H9 (cell line): ENCODE measurements around the gene HCFC2. TPM values are rescaled to one million over a fixed set of nuclear protein-coding genes. Genes with fewer than 3 reads are reported as not detected.

ENCODE experiments used
- DNase-seq: peaks from one replicate; pipeline ENCODE4 v3.0.0-alpha.2; 2017
- H2AFZ ChIP-seq: one replicate; pipeline ENCODE4 v1.6.1; 2013; ENCODE audit warnings: mild to moderate bottlenecking, low read length, control low read depth, moderate library complexity
- H2AK5ac ChIP-seq: 2 replicates; pipeline ENCODE4 v1.6.1; 2013; ENCODE audit warnings: low read length, control low read depth, mixed read lengths; ENCODE audit not compliant: insufficient read length
- H2BK120ac ChIP-seq: one replicate; pipeline ENCODE4 v1.6.1; 2013; ENCODE audit warnings: low read depth, mild to moderate bottlenecking, low read length, control low read depth, inconsistent platforms; ENCODE audit not compliant: poor library complexity, severe bottlenecking
- H2BK12ac ChIP-seq: 2 replicates; pipeline ENCODE4 v1.6.1; 2013; ENCODE audit warnings: low read length, control low read depth, mixed read lengths, low read depth; ENCODE audit not compliant: insufficient read length
- H2BK15ac ChIP-seq: 2 replicates; pipeline ENCODE4 v1.6.1; 2013; ENCODE audit warnings: low read depth, low read length, control low read depth
- H2BK20ac ChIP-seq: one replicate; pipeline ENCODE4 v1.6.1; 2013; ENCODE audit warnings: low read depth, mild to moderate bottlenecking, low read length, control low read depth, inconsistent platforms; ENCODE audit not compliant: poor library complexity, severe bottlenecking
- H2BK5ac ChIP-seq: 2 replicates; pipeline ENCODE4 v1.6.1; 2013; ENCODE audit warnings: low read length, control low read depth, mixed read lengths; ENCODE audit not compliant: insufficient read length
- H3K14ac ChIP-seq: 2 replicates; pipeline ENCODE4 v1.6.1; 2013; ENCODE audit warnings: low read length, control low read depth; ENCODE audit not compliant: insufficient read depth
- H3K18ac ChIP-seq: 2 replicates; pipeline ENCODE4 v1.6.1; 2013; ENCODE audit warnings: low read depth, mild to moderate bottlenecking, mixed read lengths, low read length, control low read depth; ENCODE audit not compliant: insufficient read length
- H3K23ac ChIP-seq: 2 replicates; pipeline ENCODE4 v1.6.1; 2013; ENCODE audit warnings: low read length, control low read depth, mixed read lengths, low read depth; ENCODE audit not compliant: insufficient read length
- H3K23me2 ChIP-seq: 2 replicates; pipeline ENCODE4 v1.6.1; 2013; ENCODE audit warnings: low read depth, mild to moderate bottlenecking, mixed read lengths, low read length, control low read depth; ENCODE audit not compliant: insufficient read length, poor library complexity, severe bottlenecking
- H3K27ac ChIP-seq: 2 replicates; pipeline ENCODE4 v1.5.1; 2013; ENCODE audit warnings: low read length, control low read depth, mixed read lengths, low read depth; ENCODE audit not compliant: insufficient read length
- H3K27me3 ChIP-seq: 2 replicates; pipeline ENCODE4 v1.6.1; 2013; ENCODE audit warnings: low read length, control low read depth, inconsistent platforms; ENCODE audit not compliant: insufficient read depth
- H3K4ac ChIP-seq: 2 replicates; pipeline ENCODE4 v1.6.1; 2013; ENCODE audit warnings: low read depth, mild to moderate bottlenecking, control low read depth, inconsistent platforms, low read length, moderate library complexity
- H3K4me1 ChIP-seq: 2 replicates; pipeline ENCODE4 v1.6.1; 2013; ENCODE audit warnings: low read length, control low read depth, inconsistent platforms; ENCODE audit not compliant: insufficient read depth
- H3K4me2 ChIP-seq: 2 replicates; pipeline ENCODE4 v1.6.1; 2013; ENCODE audit warnings: low read length, control low read depth, mixed read lengths; ENCODE audit not compliant: insufficient read length, insufficient read depth
- H3K56ac ChIP-seq: 2 replicates; pipeline ENCODE4 v1.6.1; 2013; ENCODE audit warnings: low read depth, mild to moderate bottlenecking, mixed read lengths, low read length, control low read depth; ENCODE audit not compliant: insufficient read length
- H3K79me1 ChIP-seq: 2 replicates; pipeline ENCODE4 v1.6.1; 2013; ENCODE audit warnings: low read depth, mild to moderate bottlenecking, moderate library complexity, low read length, control low read depth, inconsistent platforms; ENCODE audit not compliant: insufficient read depth, poor library complexity, severe bottlenecking
- H3K79me2 ChIP-seq: 2 replicates; pipeline ENCODE4 v1.6.1; 2013; ENCODE audit warnings: low read length, control low read depth, inconsistent platforms; ENCODE audit not compliant: insufficient read depth
- H3K9ac ChIP-seq: 2 replicates; pipeline ENCODE4 v1.6.1; 2013; ENCODE audit warnings: low read length, control low read depth, mixed read lengths; ENCODE audit not compliant: insufficient read length; ENCODE audit errors: extremely low read depth
- H3K9me3 ChIP-seq: one replicate; pipeline ENCODE4 v1.6.1; 2013; ENCODE audit warnings: low read depth, low read length, inconsistent platforms; ENCODE audit not compliant: control insufficient read depth
- H3T11ph ChIP-seq: one replicate; pipeline ENCODE4 v1.6.1; 2013; ENCODE audit warnings: mild to moderate bottlenecking, low read length, control low read depth, inconsistent platforms
- H4K20me1 ChIP-seq: one replicate; pipeline ENCODE4 v1.6.1; 2013; ENCODE audit not compliant: control insufficient read depth, insufficient read length, insufficient read depth
- H4K5ac ChIP-seq: 2 replicates; pipeline ENCODE4 v1.6.1; 2013; ENCODE audit warnings: low read depth, mild to moderate bottlenecking, mixed read lengths, low read length, control low read depth; ENCODE audit not compliant: insufficient read length
- H4K8ac ChIP-seq: replicated peaks from 2 replicates; pipeline ENCODE4 v1.6.1; 2013; ENCODE audit warnings: low read length, control low read depth, mixed read lengths, low read depth; ENCODE audit not compliant: insufficient read length
- H4K91ac ChIP-seq: 2 replicates; pipeline ENCODE4 v1.6.1; 2013; ENCODE audit warnings: low read depth, mild to moderate bottlenecking, moderate library complexity, mixed read lengths, low read length, control low read depth; ENCODE audit not compliant: insufficient read length
- H3K27ac Mint-ChIP-seq, 3 experiments: 2 replicates in 2 of 3; 3 replicates in 1 of 3; pipeline ENCODE4 v1.8.0; 2020 to 2021; ENCODE audit warnings: mixed read lengths in 3 of 3, mild to moderate bottlenecking in 1 of 3, moderate library complexity in 1 of 3
- H3K27me3 Mint-ChIP-seq: 2 replicates; pipeline ENCODE4 v1.8.0; 2021; ENCODE audit warnings: low read depth, mild to moderate bottlenecking, moderate library complexity, mixed read lengths
- H3K36me3 Mint-ChIP-seq, 3 experiments: 2 replicates in 2 of 3; 3 replicates in 1 of 3; pipeline ENCODE4 v1.8.0; 2020 to 2021; ENCODE audit warnings: low read depth in 3 of 3, mixed read lengths in 3 of 3; ENCODE audit not compliant: insufficient read depth in 1 of 3
- H3K4me1 Mint-ChIP-seq, 2 experiments: 2 replicates each; pipeline ENCODE4 v1.8.0; 2020; ENCODE audit warnings: mixed read lengths in 2 of 2
- H3K4me3 Mint-ChIP-seq, 2 experiments: 2 replicates in 1 of 2; 3 replicates in 1 of 2; pipeline ENCODE4 v1.8.0; 2020 to 2021; ENCODE audit warnings: mild to moderate bottlenecking in 2 of 2, mixed read lengths in 2 of 2, moderate library complexity in 1 of 2
- H3K9me3 Mint-ChIP-seq, 2 experiments: 2 replicates in 1 of 2; 3 replicates in 1 of 2; pipeline ENCODE4 v1.8.0; 2020; ENCODE audit warnings: mild to moderate bottlenecking in 2 of 2, mixed read lengths in 2 of 2, moderate library complexity in 1 of 2
- CTCF ChIP-seq: fragments of 200-600 bp; sonication (generic); conservative IDR thresholded peaks from 3 replicates; pipeline ENCODE4 v1.8.0; 2021; ENCODE audit warnings: antibody characterized with exemption, mild to moderate bottlenecking
- WGBS: extraction: QIAGEN DNeasy Blood & Tissue Kit; methylation state at CpG from one replicate; pipeline ENCODE4 v1.1.7; 2013; ENCODE audit warnings: missing lambda C conversion rate, low lambda C conversion rate, mixed read lengths; ENCODE audit not compliant: insufficient read length; ENCODE audit errors: extremely low coverage; 5-methylcytosine and 5-hydroxymethylcytosine counted together
- total RNA-seq: library from RNA; stranded (reverse); gene quantifications from 2 replicates; pipeline ENCODE4 v1.2.1, GENCODE V29; 2021

The HCFC2 gene
- total RNA-seq, 1 experiment from 2014 or later = 1.9 TPM

DNA sequence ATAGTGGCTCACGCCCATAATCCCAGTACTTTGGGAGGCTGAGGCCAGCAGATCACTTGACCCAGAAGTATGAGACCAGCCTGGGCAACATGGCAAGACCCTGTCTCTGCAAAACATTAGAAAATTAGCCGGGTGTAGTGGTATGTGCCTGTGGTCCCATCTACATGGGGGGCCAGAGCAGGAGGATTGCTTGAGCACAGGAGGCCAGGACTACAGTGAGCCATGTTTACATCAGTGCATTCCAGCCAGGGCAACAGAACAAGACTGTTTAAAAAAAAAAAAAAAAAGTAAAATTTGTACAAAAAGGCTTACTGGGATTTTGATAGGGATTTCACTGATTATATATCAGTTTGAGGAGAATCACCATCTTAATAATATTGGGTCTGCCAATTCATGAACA lies 7.8 kb downstream of the HCFC2 start:
- Mint-ChIP-seq H3K4me3 (no peak overlapping the region), H3K27ac (no peak overlapping the region), H3K9me3 (no peaks in the 10 kb centered on the region), H3K36me3 (no peaks in the 10 kb centered on the region), H3K4me1 (peaks cover 0 to 2% of the 10 kb centered on the region in 2 experiments; a peak in 2 of 4 replicates), H3K27me3 (no peaks in the 10 kb centered on the region)
- no peaks in the 10 kb centered on the region for H3K9me3 ChIP-seq
- no peak overlapping the region for H3T11ph ChIP-seq
- DNase-seq = no peak
- H3K4me1 ChIP-seq = no peaks in the 10 kb centered on the region
- no peak overlapping the region for H2BK20ac ChIP-seq
- H2BK120ac ChIP-seq = no peak overlapping the region
- TF ChIP-seq CTCF = no peak
- H2BK12ac ChIP-seq = no peak overlapping the region
- no peak overlapping the region for H3K9ac ChIP-seq
- H3K79me1 ChIP-seq = no peaks in the 10 kb centered on the region
- no peak overlapping the region for H2BK15ac ChIP-seq
- H4K20me1 ChIP-seq = no peaks in the 10 kb centered on the region
- no peak overlapping the region for H3K4ac ChIP-seq
- H2AK5ac ChIP-seq = no peak overlapping the region
- no peaks in the 10 kb centered on the region for H3K23me2 ChIP-seq
- no peak overlapping the region for H3K56ac ChIP-seq
- H4K5ac ChIP-seq = no peak overlapping the region
- H3K18ac ChIP-seq = no peak overlapping the region
- H2BK5ac ChIP-seq = no peak overlapping the region
- no peak overlapping the region for H3K4me2 ChIP-seq
- no peak overlapping the region for H2AFZ ChIP-seq
- WGBS = no CpG with 5 or more reads among the region's 2 CpGs
- H3K23ac ChIP-seq = no peak overlapping the region
- no peak overlapping the region for H4K8ac ChIP-seq
- no peak overlapping the region for H3K27ac ChIP-seq
- H3K27me3 ChIP-seq = no peaks in the 10 kb centered on the region
- no peak overlapping the region for H3K14ac ChIP-seq
- H4K91ac ChIP-seq = no peak overlapping the region
- no peaks in the 10 kb centered on the region for H3K79me2 ChIP-seq
